ENCODE measurements around the gene RXRA.
"Not testable (repeated sequence)": the region's sequence is repeated elsewhere in the genome, so short reads cannot be mapped to it uniquely, and the experiment has no call there.

RXRA gene

DNA sequence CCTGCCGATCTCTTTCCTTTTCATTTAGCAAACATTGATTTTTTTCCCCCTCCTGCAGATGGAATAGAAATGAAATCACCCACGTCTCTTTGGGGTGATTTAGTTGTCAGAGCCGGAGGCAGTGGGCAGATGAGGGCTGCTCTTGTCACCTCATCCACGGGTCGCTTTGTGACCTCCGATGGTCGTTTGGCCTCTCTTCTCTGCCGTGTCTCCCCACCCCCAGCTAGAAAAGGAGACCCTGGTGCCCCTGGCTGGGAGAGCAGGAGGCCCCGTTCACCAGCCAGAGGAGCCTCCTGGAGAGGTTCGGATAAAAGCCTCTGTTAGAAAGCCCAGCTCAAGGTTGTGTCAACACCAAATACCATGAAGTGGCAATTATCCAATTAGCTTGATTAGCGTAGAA, 21.6 kb upstream of the RXRA start:
- H3K27me3 ChIP-seq (ENCODE audit: insufficient read depth, low read depth, severe bottlenecking): no peaks in the 10 kb centered on the region
- no peak for DNase-seq

DNA sequence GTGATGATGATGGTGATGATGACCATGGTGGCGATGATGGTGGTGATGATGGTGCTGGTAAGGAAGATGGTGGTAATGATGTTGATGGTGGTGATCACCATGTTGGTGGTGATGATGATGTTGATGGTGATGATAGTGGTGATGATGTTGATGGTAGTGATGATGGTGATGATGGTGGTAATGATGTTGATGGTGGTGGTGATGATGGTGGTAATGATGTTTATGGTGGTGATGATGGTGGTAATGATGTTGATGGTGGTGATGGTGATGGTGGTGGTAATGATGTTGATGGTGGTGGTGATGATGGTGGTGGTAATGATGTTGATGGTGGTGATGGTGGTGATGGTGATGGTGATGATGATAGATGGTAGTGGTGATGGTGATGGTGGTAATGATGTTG, 20.7 kb upstream of the RXRA start:
- Histone ChIP-seq H3K27me3 (ENCODE audit: insufficient read depth, low read depth, severe bottlenecking) (no peaks in the 10 kb centered on the region), H3K36me3 (no peaks in the 10 kb centered on the region), H3K27ac (no peak overlapping the region), H3K9me3 (ENCODE audit: severe bottlenecking) (no peaks in the 10 kb centered on the region), H3K4me3 (ENCODE audit: low read depth, low read length) (no peak overlapping the region)
- DNase-seq: no peak
- TF ChIP-seq, protein P1, sequence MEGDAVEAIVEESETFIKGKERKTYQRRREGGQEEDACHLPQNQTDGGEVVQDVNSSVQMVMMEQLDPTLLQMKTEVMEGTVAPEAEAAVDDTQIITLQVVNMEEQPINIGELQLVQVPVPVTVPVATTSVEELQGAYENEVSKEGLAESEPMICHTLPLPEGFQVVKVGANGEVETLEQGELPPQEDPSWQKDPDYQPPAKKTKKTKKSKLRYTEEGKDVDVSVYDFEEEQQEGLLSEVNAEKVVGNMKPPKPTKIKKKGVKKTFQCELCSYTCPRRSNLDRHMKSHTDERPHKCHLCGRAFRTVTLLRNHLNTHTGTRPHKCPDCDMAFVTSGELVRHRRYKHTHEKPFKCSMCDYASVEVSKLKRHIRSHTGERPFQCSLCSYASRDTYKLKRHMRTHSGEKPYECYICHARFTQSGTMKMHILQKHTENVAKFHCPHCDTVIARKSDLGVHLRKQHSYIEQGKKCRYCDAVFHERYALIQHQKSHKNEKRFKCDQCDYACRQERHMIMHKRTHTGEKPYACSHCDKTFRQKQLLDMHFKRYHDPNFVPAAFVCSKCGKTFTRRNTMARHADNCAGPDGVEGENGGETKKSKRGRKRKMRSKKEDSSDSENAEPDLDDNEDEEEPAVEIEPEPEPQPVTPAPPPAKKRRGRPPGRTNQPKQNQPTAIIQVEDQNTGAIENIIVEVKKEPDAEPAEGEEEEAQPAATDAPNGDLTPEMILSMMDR (IDR thresholded peaks at IDR 0.05; ENCODE audit: low read depth, low read length): no peak

More for the DNA sequence above, 21.6 kb upstream of the RXRA start:
- H3K36me3 ChIP-seq: no peaks in the 10 kb centered on the region
- H3K27ac ChIP-seq: no peak overlapping the region
- no peak overlapping the region for H3K4me3 ChIP-seq (ENCODE audit: low read depth, low read length)
- TF ChIP-seq, protein P1 (IDR thresholded peaks at IDR 0.05; ENCODE audit: low read depth, low read length): no peak
- no peaks in the 10 kb centered on the region for H3K9me3 ChIP-seq (ENCODE audit: severe bottlenecking)

DNA sequence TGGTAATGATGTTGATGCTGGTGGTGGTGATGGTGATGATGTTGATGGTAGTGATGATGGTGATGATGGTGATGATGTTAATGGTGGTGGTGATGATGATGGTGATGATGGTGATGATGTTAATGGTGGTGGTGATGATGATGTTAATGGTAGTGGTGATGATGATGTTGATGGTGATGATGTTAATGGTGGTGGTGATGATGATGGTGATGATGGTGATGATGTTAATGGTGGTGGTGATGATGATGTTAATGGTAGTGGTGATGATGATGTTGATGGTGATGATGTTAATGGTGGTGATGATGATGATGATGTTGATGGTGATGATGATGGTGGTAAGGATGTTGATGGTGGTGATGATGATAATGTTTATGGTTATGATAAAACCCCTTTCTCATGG, 20.2 kb upstream of the RXRA start:
- DNase-seq; H3K27me3 ChIP-seq (ENCODE audit: insufficient read depth, low read depth, severe bottlenecking); H3K9me3 ChIP-seq (ENCODE audit: severe bottlenecking); H3K27ac ChIP-seq; H3K4me3 ChIP-seq (ENCODE audit: low read depth, low read length); H3K36me3 ChIP-seq: not testable (repeated sequence)

DNA sequence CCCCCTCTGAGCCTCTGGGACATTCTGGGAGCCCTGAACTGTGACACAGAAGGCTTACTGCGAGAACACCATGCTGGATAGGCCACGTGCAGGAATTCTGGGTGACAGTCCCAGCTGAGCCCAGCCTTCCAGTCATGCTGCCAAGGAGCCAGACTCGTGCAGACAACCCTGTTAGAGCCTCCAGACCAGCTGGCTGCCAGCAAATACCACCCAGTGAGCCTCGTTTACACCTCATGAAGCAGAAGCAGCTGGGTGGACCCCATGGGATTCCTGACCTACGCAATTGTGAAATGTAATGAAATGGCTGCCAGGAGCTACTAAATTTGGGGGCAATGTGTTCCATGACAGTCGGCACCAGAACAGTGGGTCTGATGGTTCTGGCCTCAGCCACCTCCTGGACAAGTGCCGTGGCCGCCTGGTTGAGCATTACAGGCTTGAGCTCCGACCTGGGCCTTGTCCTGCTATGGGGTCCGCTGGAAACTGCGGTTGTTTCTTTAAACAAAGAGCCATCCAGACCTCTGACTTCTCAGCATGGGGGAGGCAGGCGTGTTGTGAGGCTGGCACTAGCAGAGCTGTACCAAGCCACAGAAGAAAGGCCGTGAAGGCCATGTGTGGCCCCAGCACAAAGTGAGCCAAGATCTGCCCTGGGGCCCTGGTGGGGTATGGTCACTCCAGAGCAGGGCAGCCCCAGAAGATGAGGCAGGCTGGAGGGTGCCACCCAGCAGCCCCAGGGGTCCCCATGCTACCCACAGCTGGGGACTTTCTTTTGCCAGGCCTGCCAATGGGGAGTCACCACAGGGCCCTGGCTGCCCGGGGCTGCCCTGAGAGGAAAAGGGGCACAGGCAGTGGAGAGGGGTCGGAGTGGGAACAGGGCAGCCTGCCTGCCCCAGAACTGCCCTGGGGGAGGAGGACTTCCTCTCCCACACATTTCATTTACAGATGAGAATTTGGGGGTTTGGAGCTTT, 19.3 kb upstream of the RXRA start:
- Histone ChIP-seq H3K9me3 (ENCODE audit: severe bottlenecking) (no peaks in the 10 kb centered on the region), H3K27me3 (ENCODE audit: insufficient read depth, low read depth, severe bottlenecking) (no peaks in the 10 kb centered on the region), H3K4me3 (ENCODE audit: low read depth, low read length) (no peak overlapping the region), H3K27ac (no peak overlapping the region), H3K36me3 (no peaks in the 10 kb centered on the region)
- TF ChIP-seq, protein P1 (IDR thresholded peaks at IDR 0.05; ENCODE audit: low read depth, low read length): no peak
- DNase-seq: no peak

DNA sequence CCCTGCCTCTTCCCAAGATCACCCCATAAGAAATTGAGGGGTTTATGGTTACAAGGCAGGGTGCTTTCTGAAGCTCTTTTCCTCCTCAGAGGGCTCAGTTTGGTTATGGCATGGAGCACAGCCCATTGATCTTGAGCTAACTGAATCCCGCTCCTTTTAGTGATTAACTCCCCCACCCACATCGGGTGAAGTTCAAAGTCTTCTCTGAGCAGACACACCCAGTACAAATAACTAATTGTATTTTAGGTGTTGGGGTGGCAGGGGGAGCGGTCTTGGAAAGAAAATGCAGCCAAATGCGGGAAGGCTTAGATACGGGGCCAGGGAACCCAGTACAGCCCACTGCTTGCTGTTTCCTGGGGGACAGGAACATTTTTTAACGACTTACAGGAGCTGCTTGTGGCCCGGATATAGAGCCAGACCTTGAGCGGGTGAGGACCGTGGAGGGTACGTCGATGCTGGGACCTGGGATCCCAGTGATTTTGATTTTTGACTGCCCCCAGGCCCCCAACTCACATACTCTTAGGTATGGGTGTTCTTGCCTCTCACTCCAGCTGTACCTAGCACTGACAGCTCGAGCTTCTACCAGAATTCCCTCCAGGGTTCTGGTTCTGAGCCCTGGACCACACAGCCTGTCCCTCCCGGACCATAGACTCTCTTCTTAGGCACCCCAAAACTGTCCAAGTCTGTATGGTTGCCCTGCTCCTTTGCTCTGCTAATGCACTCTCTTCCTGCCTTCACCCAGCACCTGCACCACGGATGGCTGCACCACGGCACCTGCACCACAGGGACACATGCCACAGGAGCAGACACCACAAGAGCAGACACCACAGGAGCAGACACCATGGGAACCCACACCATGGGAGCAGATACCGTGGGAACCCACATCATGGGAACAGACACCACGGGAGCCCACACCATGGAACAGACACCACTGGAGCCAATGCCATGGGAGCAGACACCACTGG, 18.3 kb upstream of the RXRA start:
- TF ChIP-seq, protein P1 (IDR thresholded peaks at IDR 0.05; ENCODE audit: low read depth, low read length): no peak
- DNase-seq: no peak

DNA sequence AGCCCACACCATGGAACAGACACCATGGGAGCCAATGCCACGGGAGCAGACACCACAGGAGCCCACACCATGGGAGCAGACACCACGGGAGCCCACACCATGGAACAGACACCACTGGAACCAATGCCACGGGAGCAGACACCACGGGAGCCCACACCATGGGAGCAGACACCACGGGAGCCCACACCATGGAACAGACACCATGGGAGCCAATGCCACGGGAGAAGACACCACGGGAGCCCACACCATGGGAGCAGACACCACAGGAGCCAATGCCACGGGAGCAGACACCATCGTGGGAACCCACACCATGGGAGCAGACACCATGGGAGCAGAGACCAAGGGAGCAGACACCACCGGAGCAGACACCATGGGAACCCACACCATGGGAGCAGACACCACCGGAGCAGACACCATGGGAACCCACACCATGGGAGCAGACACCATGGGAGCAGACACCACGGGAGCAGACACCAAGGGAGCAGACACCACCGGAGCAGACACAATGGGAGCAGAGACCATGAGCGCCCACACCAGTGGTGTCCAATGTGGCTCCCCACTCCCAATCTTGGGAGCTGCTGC, 17.5 kb upstream of the RXRA start:
- not testable (repeated sequence) for H3K9me3 ChIP-seq (ENCODE audit: severe bottlenecking); DNase-seq; H3K27ac ChIP-seq; H3K4me3 ChIP-seq (ENCODE audit: low read depth, low read length); H3K36me3 ChIP-seq; H3K27me3 ChIP-seq (ENCODE audit: insufficient read depth, low read depth, severe bottlenecking)

More for the DNA sequence above, 18.3 kb upstream of the RXRA start:
- Histone ChIP-seq H3K9me3 (ENCODE audit: severe bottlenecking) (no peaks in the 10 kb centered on the region), H3K4me3 (ENCODE audit: low read depth, low read length) (no peak overlapping the region), H3K27me3 (ENCODE audit: insufficient read depth, low read depth, severe bottlenecking) (no peaks in the 10 kb centered on the region), H3K36me3 (no peaks in the 10 kb centered on the region), H3K27ac (no peak overlapping the region)

Measured in WERI-Rb-1 (cell line).